Activated B cell treated with CpG ODN at 0.5 μM for 24 hours (primary cell): ENCODE data around the gene NME2. TPM values are rescaled to one million over a fixed set of nuclear protein-coding genes. Genes with fewer than 3 reads are reported as not detected.
A peak's percentile ranks its signal among the peaks of the same experiment; 100 is the strongest.

Source experiments
- ATAC-seq: fragments of 200-7000 bp; cut with Tn5 transposase; one replicate; pipeline ENCODE4 v1.10.0; 2021; ENCODE audit warnings: low read depth, mild to moderate bottlenecking, moderate library complexity
- CTCF ChIA-PET: fragments of 350-600 bp; sonication (Branson Sonifier 250); formaldehyde crosslinking; loops from one replicate; lab custom pipeline; 2021; ENCODE audit warnings: antibody characterized with exemption; lab: Charles Lee
- POLR2A ChIA-PET: fragments of 350-600 bp; sonication (Branson Sonifier 250); formaldehyde crosslinking; loops from one replicate; lab custom pipeline; 2021; ENCODE audit warnings: antibody characterized with exemption; lab: Charles Lee
- DNase-seq: peaks from one replicate; pipeline ENCODE4 v3.0.0; 2022
- H3K27ac Mint-ChIP-seq: one replicate; pipeline ENCODE4 v1.8.0; 2020; ENCODE audit warnings: mixed read lengths
- H3K27me3 Mint-ChIP-seq: one replicate; pipeline ENCODE4 v1.8.0; 2021; ENCODE audit warnings: mixed read lengths
- H3K36me3 Mint-ChIP-seq: one replicate; pipeline ENCODE4 v1.8.0; 2021; ENCODE audit warnings: low read depth, mixed read lengths
- H3K4me1 Mint-ChIP-seq: one replicate; pipeline ENCODE4 v1.8.0; 2021; ENCODE audit warnings: mixed read lengths
- H3K4me3 Mint-ChIP-seq: one replicate; pipeline ENCODE4 v1.8.0; 2020; ENCODE audit warnings: mild to moderate bottlenecking, mixed read lengths
- H3K9me3 Mint-ChIP-seq: one replicate; pipeline ENCODE4 v1.8.0; 2020; ENCODE audit warnings: mixed read lengths
- CTCF ChIP-seq: fragments of 200-600 bp; IDR thresholded peaks from one replicate; pipeline ENCODE4 v1.8.0; 2022; ENCODE audit warnings: antibody characterized with exemption, mild to moderate bottlenecking
- intact Hi-C: fragments of 100-400 bp; cut with micrococcal nuclease; formaldehyde crosslinking; loops from one replicate; pipeline ENCODE4 v1.15.1; 2024
- total RNA-seq: library from RNA; stranded (reverse); gene quantifications from 2 replicates; pipeline ENCODE4 v1.2.3, GENCODE V29; 2022

Gene NME2
- total RNA-seq = 439 and 524 TPM in 2 replicates

- ChIA-PET POLR2A (interaction anchor here (0.5 to 4.2 kb wide), 9 partner anchors 9 to 300 kb away, joined by 3 to 51 read pairs (median 4); partner anchors contain the start of genes NME1, SPAG9 and TOB1), CTCF (interaction anchor here (1.3 to 2.2 kb wide), 2 partner anchors 13 to 167 kb away, joined by 5 to 11 read pairs; partner anchors contain the start of gene NME1)
- peak within 1 kb of the TSS; percentile 86 for H3K4me3 Mint-ChIP-seq
- peak; percentile 85 for DNase-seq
- H3K9me3 Mint-ChIP-seq = no peaks in the 10 kb centered on the region
- intact Hi-C loops = loop anchor here (1.0 to 5.0 kb wide), 5 partner anchors 13 to 459 kb away; partner anchors contain the start of genes ANKRD40, NME1, SPAG9 and TOB1
- no peaks in the 10 kb centered on the region for H3K27me3 Mint-ChIP-seq
- peak; percentile 86 for ATAC-seq
- peak within 1 kb of the TSS; percentile 90 for H3K27ac Mint-ChIP-seq
- H3K4me1 Mint-ChIP-seq = peaks cover 24% of the 10 kb centered on the region
- no peak for TF ChIP-seq CTCF
- peaks cover 63% of the 10 kb centered on the region for H3K36me3 Mint-ChIP-seq
Observed at GRCh38 chr17:51166198-51166986, at the start of gene NME2. TSS of gene NME2 (plus strand) at chr17:51166411. CDS start at chr17:51166831, 420 bp downstream.

- intact Hi-C loops = no loop called here
- no peaks in the 10 kb centered on the region for H3K27me3 Mint-ChIP-seq
- H3K4me3 Mint-ChIP-seq = peak overlapping the region; percentile 94
- peaks cover 65% of the 10 kb centered on the region for H3K4me1 Mint-ChIP-seq
- peaks cover 11% of the 10 kb centered on the region for H3K36me3 Mint-ChIP-seq
- no peak overlapping the region for H3K27ac Mint-ChIP-seq
- TF ChIP-seq CTCF = no peak
- no peaks in the 10 kb centered on the region for H3K9me3 Mint-ChIP-seq
- POLR2A ChIA-PET = interaction anchor here (0.7 to 0.9 kb wide), 2 partner anchors 32 to 34 kb away, joined by 6 to 11 read pairs; partner anchors contain the start of gene NME1
- DNase-seq (no peak), ATAC-seq (no peak)
- CTCF ChIA-PET = interaction anchor here (1.3 kb wide), 1 partner anchor 118 kb away, joined by 3 read pairs; no protein-coding TSS in a partner anchor
Observed at GRCh38 chr17:51118330-51119195, 47.6 kb upstream of the NME2 start.

GRCh38 chr17:51119415-51120356 is 46.5 kb upstream of the NME2 start:
- POLR2A ChIA-PET = interaction anchor here (0.7 to 3.0 kb wide), 13 partner anchors 33 to 253 kb away, joined by 3 to 27 read pairs (median 5); partner anchors contain the start of genes NME1, NME2 and TOB1
- no peaks in the 10 kb centered on the region for H3K27me3 Mint-ChIP-seq
- CTCF ChIA-PET = interaction anchor here (0.6 to 3.3 kb wide), 3 partner anchors 33 to 121 kb away, joined by 3 to 15 read pairs (median 3); partner anchors contain the start of gene NME1
- no peaks in the 10 kb centered on the region for H3K9me3 Mint-ChIP-seq
- DNase-seq (peak; percentile 49), ATAC-seq (peak; percentile 9)
- H3K27ac Mint-ChIP-seq = peak overlapping the region; percentile 90
- peaks cover 11% of the 10 kb centered on the region for H3K36me3 Mint-ChIP-seq
- no peak for TF ChIP-seq CTCF
- peaks cover 65% of the 10 kb centered on the region for H3K4me1 Mint-ChIP-seq
- peak overlapping the region; percentile 94 for H3K4me3 Mint-ChIP-seq
- intact Hi-C loops = loop anchor here (1.0 to 5.0 kb wide), 6 partner anchors 47 to 412 kb away; partner anchors contain the start of genes ANKRD40, MBTD1, NME2 and TOB1

- Mint-ChIP-seq H3K4me1 (peaks cover 61% of the 10 kb centered on the region), H3K4me3 (peak overlapping the region; percentile 94), H3K27me3 (no peaks in the 10 kb centered on the region), H3K27ac (peak overlapping the region; percentile 90), H3K36me3 (peaks cover 11% of the 10 kb centered on the region), H3K9me3 (no peaks in the 10 kb centered on the region)
- TF ChIP-seq CTCF = no peak
- ATAC-seq = peak; percentile 23
- CTCF ChIA-PET = interaction anchor here (0.6 to 3.3 kb wide), 3 partner anchors 33 to 121 kb away, joined by 3 to 15 read pairs (median 4); partner anchors contain the start of gene NME1
- DNase-seq = no peak
- intact Hi-C loops = loop anchor here (1.0 to 5.0 kb wide), 6 partner anchors 46 to 413 kb away; partner anchors contain the start of genes ANKRD40, MBTD1, NME2 and TOB1
- POLR2A ChIA-PET = interaction anchor here (0.7 to 3.0 kb wide), 12 partner anchors 33 to 254 kb away, joined by 3 to 27 read pairs (median 4); partner anchors contain the start of genes NME1, NME2 and TOB1
Observed at GRCh38 chr17:51120357-51120738, 45.9 kb upstream of the NME2 start.
